CD14-positive monocyte (primary cell): ENCODE data around the gene HTR2C. TPM values are rescaled to one million over a fixed set of nuclear protein-coding genes. Genes with fewer than 3 reads are reported as not detected.

Experiments used
- DNase-seq, 3 donors: peaks; one replicate each; pipeline ENCODE4 v3.0.0-alpha.2; 2011 to 2022
- H2AFZ ChIP-seq: 2 replicates; pipeline ENCODE4 v1.6.0; 2012; ENCODE audit warnings: mild to moderate bottlenecking, low read depth, low read length, inconsistent platforms; ENCODE audit not compliant: insufficient read depth, poor library complexity, severe bottlenecking
- H3K27ac ChIP-seq, 2 donors: 1 replicate in 1 of 2; 2 replicates in 1 of 2; pipeline ENCODE4 v1.5.1; 2012 to 2013; ENCODE audit warnings: low read length in 2 of 2, control low read depth in 1 of 2, inconsistent platforms in 1 of 2, low read depth in 1 of 2, mild to moderate bottlenecking in 1 of 2
- H3K27me3 ChIP-seq, 2 donors: one replicate each; pipeline versions ENCODE4 v1.6.0 to v1.6.1; 2011 to 2013; ENCODE audit warnings: low read length in 2 of 2; ENCODE audit not compliant: control insufficient read depth in 2 of 2, insufficient read depth in 2 of 2
- H3K36me3 ChIP-seq, 2 donors: replicated peaks in 1 of 2; 1 replicate in 1 of 2; 2 replicates in 1 of 2; pipeline versions ENCODE4 v1.5.1 to v1.6.1; 2012 to 2013; ENCODE audit warnings: low read length in 2 of 2, control low read depth in 1 of 2, inconsistent platforms in 1 of 2, mild to moderate bottlenecking in 1 of 2; ENCODE audit not compliant: insufficient read depth in 2 of 2, control insufficient read depth in 1 of 2
- H3K4me1 ChIP-seq, 2 donors: 1 replicate in 1 of 2; 2 replicates in 1 of 2; pipeline versions ENCODE4 v1.5.1 to v1.6.1; 2012 to 2013; ENCODE audit warnings: low read length in 2 of 2, control low read depth in 1 of 2, inconsistent platforms in 1 of 2, mild to moderate bottlenecking in 1 of 2, moderate library complexity in 1 of 2; ENCODE audit not compliant: insufficient read depth in 2 of 2, control insufficient read depth in 1 of 2
- H3K4me2 ChIP-seq: replicated peaks from 2 replicates; pipeline ENCODE3; 2012; ENCODE audit warnings: low read length, moderate library complexity, mild to moderate bottlenecking; ENCODE audit not compliant: poor library complexity, severe bottlenecking; ENCODE audit errors: extremely low read depth
- H3K4me3 ChIP-seq, 3 experiments: fragments of 200-600 bp in 1 of 3; sonication (generic) in 1 of 3; replicated peaks in 1 of 3; 1 replicate in 2 of 3; 2 replicates in 1 of 3; pipeline ENCODE4 v1.5.1; 2011 to 2013; ENCODE audit warnings: low read length in 3 of 3, mild to moderate bottlenecking in 3 of 3, control low read depth in 2 of 3, low read depth in 2 of 3, inconsistent platforms in 1 of 3, moderate library complexity in 1 of 3
- H3K79me2 ChIP-seq: 2 replicates; pipeline ENCODE4 v1.6.0; 2012; ENCODE audit warnings: mild to moderate bottlenecking, control low read depth, inconsistent platforms, low read length, moderate library complexity; ENCODE audit not compliant: insufficient read depth
- H3K9ac ChIP-seq: 2 replicates; pipeline ENCODE4 v1.6.0; 2017; ENCODE audit warnings: low read length, mild to moderate bottlenecking; ENCODE audit not compliant: insufficient read depth, poor library complexity, severe bottlenecking
- H3K9me3 ChIP-seq, 2 donors: replicated peaks in 1 of 2; 1 replicate in 1 of 2; 2 replicates in 1 of 2; pipeline versions ENCODE4 v1.5.1 to v1.6.1; 2012 to 2013; ENCODE audit warnings: low read length in 2 of 2, control low read depth in 1 of 2; ENCODE audit not compliant: control insufficient read depth in 1 of 2, insufficient read depth in 1 of 2
- H4K20me1 ChIP-seq: 2 replicates; pipeline ENCODE4 v1.6.0; 2012; ENCODE audit warnings: mild to moderate bottlenecking, low read length, control low read depth, moderate library complexity; ENCODE audit not compliant: insufficient read depth
- H3K27ac Mint-ChIP-seq, 7 donors: one replicate each; pipeline ENCODE4 v1.8.0; 2020; ENCODE audit warnings: mild to moderate bottlenecking in 7 of 7, mixed read lengths in 7 of 7, moderate library complexity in 6 of 7, inconsistent platforms in 2 of 7
- H3K27me3 Mint-ChIP-seq, 3 donors: one replicate each; pipeline ENCODE4 v1.8.0; 2021 to 2022; ENCODE audit warnings: low read depth in 3 of 3, mild to moderate bottlenecking in 3 of 3, mixed read lengths in 3 of 3, moderate library complexity in 3 of 3, inconsistent platforms in 1 of 3
- H3K36me3 Mint-ChIP-seq, 2 donors: one replicate each; pipeline ENCODE4 v1.8.0; 2020; ENCODE audit warnings: mixed read lengths in 2 of 2, inconsistent platforms in 1 of 2, mild to moderate bottlenecking in 1 of 2
- H3K4me1 Mint-ChIP-seq: one replicate; pipeline ENCODE4 v1.8.0; 2020; ENCODE audit warnings: mild to moderate bottlenecking, mixed read lengths
- H3K4me3 Mint-ChIP-seq, 2 donors: one replicate each; pipeline ENCODE4 v1.8.0; 2020; ENCODE audit warnings: mild to moderate bottlenecking in 2 of 2, mixed read lengths in 2 of 2, moderate library complexity in 1 of 2
- H3K9me3 Mint-ChIP-seq, 7 donors: one replicate each; pipeline ENCODE4 v1.8.0; 2020 to 2022; ENCODE audit warnings: mixed read lengths in 7 of 7, mild to moderate bottlenecking in 6 of 7, moderate library complexity in 6 of 7, inconsistent platforms in 2 of 7
- CTCF ChIP-seq: fragments of 200-600 bp; IDR thresholded peaks from one replicate; pipeline ENCODE4 v1.8.0; 2022; ENCODE audit warnings: antibody characterized with exemption, mild to moderate bottlenecking
- WGBS: methylation state at CpG from one replicate; pipeline ENCODE4 v1.1.5; 2013; ENCODE audit warnings: missing lambda C conversion rate; ENCODE audit not compliant: insufficient coverage; 5-methylcytosine and 5-hydroxymethylcytosine counted together
- intact Hi-C, 2 donors: fragments of 100-400 bp; cut with micrococcal nuclease; formaldehyde crosslinking; loops; one replicate each; pipeline versions ENCODE4 v1.15.0 to v1.15.1; 2023
- polyA plus RNA-seq, 3 donors: library from polyadenylated mRNA; depleted of rRNA in 1 of 3; unstranded in 2 of 3; stranded (reverse) in 1 of 3; fragments of 300-500 nt in 2 of 3; fragments of >200 nt in 1 of 3; fragmentation: Illumina TruSeq in 2 of 3; gene quantifications; 1 replicate in 2 of 3; 2 replicates in 1 of 3; pipeline ENCODE4 v1.2.3, GENCODE V29; 2012 to 2021

Gene HTR2C
- polyA plus RNA-seq, 3 donors, result 0.04 TPM; not detected in 2

DNA sequence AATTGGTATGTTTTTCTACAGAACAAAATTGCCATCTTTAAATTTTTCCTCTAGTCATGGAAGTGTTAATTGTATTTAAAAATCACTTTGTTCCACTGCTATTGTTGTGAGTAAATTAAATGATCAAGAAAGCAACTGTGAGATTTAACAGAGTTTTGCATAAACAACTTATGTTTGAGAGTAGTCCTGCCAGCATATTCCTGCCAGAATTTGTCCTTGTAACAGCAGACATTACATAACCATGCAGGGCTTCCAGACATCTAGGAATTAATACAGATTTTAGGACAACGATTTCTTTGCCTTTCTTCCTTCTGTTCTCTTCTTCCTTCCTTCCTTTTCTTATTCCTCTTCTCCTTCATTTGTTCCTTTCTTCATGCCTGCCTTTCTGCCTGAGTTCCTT, 125.5 kb downstream of the HTR2C start:
- Histone ChIP-seq H3K4me3 (no peak overlapping the region), H3K4me2 (no peak overlapping the region), H3K36me3 (no peaks in the 10 kb centered on the region), H3K27me3 (no peaks in the 10 kb centered on the region), H4K20me1 (no peaks in the 10 kb centered on the region), H3K27ac (no peak overlapping the region), H3K4me1 (no peaks in the 10 kb centered on the region), H3K9ac (no peak overlapping the region), H3K79me2 (no peaks in the 10 kb centered on the region), H2AFZ (no peak overlapping the region), H3K9me3 (no peaks in the 10 kb centered on the region)
- TF ChIP-seq CTCF, result no peak
- H3K36me3 Mint-ChIP-seq, result no peaks in the 10 kb centered on the region
- no peaks in the 10 kb centered on the region for H3K4me1 Mint-ChIP-seq
- H3K27ac Mint-ChIP-seq, result no peak overlapping the region
- H3K4me3 Mint-ChIP-seq, result no peak overlapping the region
- H3K9me3 Mint-ChIP-seq, result no peaks in the 10 kb centered on the region
- H3K27me3 Mint-ChIP-seq, result peaks cover 0 to 2% (median 0%) of the 10 kb centered on the region in 3 donors
- DNase-seq, result no peak
- WGBS, result no CpG with 5 or more reads among the region's 1 CpG
- intact Hi-C loops, result no loop called here

- Mint-ChIP-seq H3K27me3 (peaks cover 0 to 2% (median 0%) of the 10 kb centered on the region in 3 donors), H3K36me3 (no peaks in the 10 kb centered on the region), H3K27ac (no peak overlapping the region), H3K4me3 (no peak overlapping the region), H3K4me1 (no peaks in the 10 kb centered on the region), H3K9me3 (no peaks in the 10 kb centered on the region)
- intact Hi-C loops, result no loop called here
- no peak overlapping the region for H3K4me3 ChIP-seq
- no peak for DNase-seq
- H4K20me1 ChIP-seq, result no peaks in the 10 kb centered on the region
- H2AFZ ChIP-seq, result no peak overlapping the region
- no peaks in the 10 kb centered on the region for H3K36me3 ChIP-seq
- H3K4me1 ChIP-seq, result no peaks in the 10 kb centered on the region
- H3K79me2 ChIP-seq, result no peaks in the 10 kb centered on the region
- no peak for TF ChIP-seq CTCF
- no peaks in the 10 kb centered on the region for H3K27me3 ChIP-seq
- H3K9ac ChIP-seq, result no peak overlapping the region
- H3K27ac ChIP-seq, result no peak overlapping the region
- no peak overlapping the region for H3K4me2 ChIP-seq
- H3K9me3 ChIP-seq, result no peaks in the 10 kb centered on the region
- WGBS, result no CpG with 5 or more reads among the region's 1 CpG
Observed at GRCh38 chrX:114710571-114710970, 126.7 kb downstream of the HTR2C start.
